ENCODE measurements around the gene CALCOCO2. TPM values are rescaled to one million over a fixed set of nuclear protein-coding genes. Genes with fewer than 3 reads are reported as not detected.

CALCOCO2 gene
- polyA plus RNA-seq, 1 donor from 2014 or later = 4.5 TPM

DNA sequence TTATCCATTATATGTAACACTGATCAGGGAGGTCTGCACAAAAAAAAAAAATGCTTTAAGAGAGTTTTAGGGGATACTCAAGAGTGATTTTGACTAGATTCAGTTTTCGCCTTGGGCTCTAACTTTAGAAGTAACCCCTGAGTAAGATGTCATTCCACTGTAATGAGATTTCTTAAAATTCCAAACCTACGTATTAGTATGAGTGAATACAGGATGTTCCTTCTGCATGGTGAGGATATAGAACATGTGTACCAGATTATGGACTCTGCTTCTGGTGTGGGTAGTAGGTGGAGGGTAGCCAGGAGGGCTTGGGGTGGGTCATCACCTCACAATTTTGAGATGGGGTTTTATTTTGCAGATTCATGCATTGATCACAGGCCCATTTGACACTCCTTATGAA is 81.6 kb downstream of the CALCOCO2 start:
- Histone ChIP-seq H3K9ac (ENCODE audit: low read length) (no peak overlapping the region), H3K9me3 (ENCODE audit: low read length) (no peaks in the 10 kb centered on the region), H3F3A (ENCODE audit: insufficient read depth, low read length, poor library complexity, severe bottlenecking) (no peaks in the 10 kb centered on the region), H3K36me3 (ENCODE audit: insufficient read depth, low read length) (no peaks in the 10 kb centered on the region), H3K4me3 (ENCODE audit: low read length) (no peak overlapping the region), H3K27ac (ENCODE audit: low read length) (no peak overlapping the region), H3K9me2 (ENCODE audit: insufficient read depth, low read length) (no peaks in the 10 kb centered on the region), H3K27me3 (ENCODE audit: insufficient read depth, low read depth, low read length) (no peaks in the 10 kb centered on the region), H2AFZ (ENCODE audit: low read depth, low read length) (no peak overlapping the region), H3K79me2 (replicated peaks; ENCODE audit: insufficient read depth, low read length) (peaks cover 40% of the 10 kb centered on the region), H4K20me1 (ENCODE audit: insufficient read depth) (no peaks in the 10 kb centered on the region), H3K4me2 (ENCODE audit: low read length) (no peak overlapping the region)
- TF ChIP-seq POLR2AphosphoS5 (IDR thresholded peaks at IDR 0.05) = no peak
- TF ChIP-seq EP300 (conservative IDR thresholded peaks at IDR 0.05; ENCODE audit: poor library complexity, severe bottlenecking) = no peak

Small RNA genes lying within 50 kb of the gene (small RNA-seq; reads per million reads assigned to genes)
- 0 reads per million in 3 experiments for gene AC068531.1
- 0 to 0.03 (median 0) reads per million in 3 experiments for gene RF00263

Other genes with a start within 250 kb of the CALCOCO2 start
- not detected in 2 replicates for gene HOXB3, start 240.8 kb upstream of the CALCOCO2 start, polyA plus RNA-seq
- gene HOXB5, start 237.3 kb upstream of the CALCOCO2 start, polyA plus RNA-seq = not detected in 2 replicates
- not detected in 2 replicates for gene HOXB6, start 226.0 kb upstream of the CALCOCO2 start, polyA plus RNA-seq
- gene HOXB7, start 220.0 kb upstream of the CALCOCO2 start, polyA plus RNA-seq = not detected in 2 replicates
- gene HOXB8, start 215.7 kb upstream of the CALCOCO2 start, polyA plus RNA-seq = not detected in 2 replicates
- not detected in 2 replicates for gene HOXB9, start 204.7 kb upstream of the CALCOCO2 start, polyA plus RNA-seq
- gene PRAC1, start 108.5 kb upstream of the CALCOCO2 start, polyA plus RNA-seq = not detected in 2 replicates
- gene PRAC2, start 107.8 kb upstream of the CALCOCO2 start, polyA plus RNA-seq = not detected in 2 replicates
- gene HOXB13, start 102.3 kb upstream of the CALCOCO2 start, polyA plus RNA-seq = not detected in 2 replicates
- gene TTLL6, start 13.8 kb upstream of the CALCOCO2 start, polyA plus RNA-seq = not detected in 2 replicates
- gene ATP5MC1, start 61.8 kb downstream of the CALCOCO2 start, polyA plus RNA-seq = 286 and 331 TPM in 2 replicates
- gene UBE2Z, start 77.4 kb downstream of the CALCOCO2 start, polyA plus RNA-seq = 53.3 and 70.3 TPM in 2 replicates
- 171 and 223 TPM in 2 replicates for gene SNF8, start 113.8 kb downstream of the CALCOCO2 start, polyA plus RNA-seq
- gene GIP, start 137.6 kb downstream of the CALCOCO2 start, polyA plus RNA-seq = not detected in 2 replicates
- gene IGF2BP1, start 166.3 kb downstream of the CALCOCO2 start, polyA plus RNA-seq = 13.0 and 13.9 TPM in 2 replicates

All from neural cell (in vitro differentiated cells).